Hypothalamus (tissue), 51 donors: Measurements from ENCODE around the gene LHFPL3.

Source experiments
- DNase-seq, 51 donors: peaks; one replicate each; lab custom pipeline; 2025; lab: John Stamatoyannopoulos, UW

The LHFPL3 gene

DNA sequence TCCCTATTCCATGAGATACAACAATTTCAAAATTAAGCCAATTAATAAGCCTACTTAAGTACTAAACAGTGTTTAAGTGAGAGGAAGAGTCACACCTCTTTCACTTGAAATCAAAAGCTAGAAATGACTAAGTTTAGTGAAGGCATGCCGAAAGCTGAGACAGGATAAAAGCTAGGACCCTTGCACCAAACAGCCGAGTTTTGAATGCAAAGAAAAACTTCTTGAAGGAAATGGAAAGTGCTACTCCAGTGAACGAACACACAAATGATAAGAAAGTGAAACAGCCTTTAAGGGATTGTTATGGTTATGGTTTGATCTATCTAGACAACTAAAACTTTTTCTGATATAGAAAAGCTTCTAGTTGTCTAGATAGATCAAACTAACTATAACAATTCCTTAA is 550.2 kb downstream of the LHFPL3 start:
- no peak for DNase-seq

DNA sequence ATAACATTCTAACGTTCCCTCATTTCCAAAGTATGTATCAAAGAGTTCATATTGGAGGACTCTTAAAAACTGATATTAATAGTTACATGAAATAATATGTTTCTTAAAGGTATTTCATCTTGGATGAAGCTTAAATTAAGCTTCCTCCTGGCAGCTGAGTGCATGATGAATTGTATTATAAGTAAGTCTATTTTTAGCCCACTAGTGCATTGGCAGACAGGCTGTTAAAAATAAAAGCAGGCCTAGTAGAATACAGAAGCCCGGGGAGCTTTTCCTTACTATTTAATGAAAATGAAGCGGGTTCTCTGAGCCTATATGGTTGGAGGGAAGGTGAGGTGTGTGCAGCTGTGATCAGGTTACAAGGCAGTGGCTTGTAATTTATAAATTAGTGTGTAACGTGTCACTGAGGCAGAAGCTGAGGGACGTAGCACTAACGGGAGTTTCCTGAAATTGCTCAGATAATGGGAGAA is 554.9 kb downstream of the LHFPL3 start:
- no peak for DNase-seq

DNA sequence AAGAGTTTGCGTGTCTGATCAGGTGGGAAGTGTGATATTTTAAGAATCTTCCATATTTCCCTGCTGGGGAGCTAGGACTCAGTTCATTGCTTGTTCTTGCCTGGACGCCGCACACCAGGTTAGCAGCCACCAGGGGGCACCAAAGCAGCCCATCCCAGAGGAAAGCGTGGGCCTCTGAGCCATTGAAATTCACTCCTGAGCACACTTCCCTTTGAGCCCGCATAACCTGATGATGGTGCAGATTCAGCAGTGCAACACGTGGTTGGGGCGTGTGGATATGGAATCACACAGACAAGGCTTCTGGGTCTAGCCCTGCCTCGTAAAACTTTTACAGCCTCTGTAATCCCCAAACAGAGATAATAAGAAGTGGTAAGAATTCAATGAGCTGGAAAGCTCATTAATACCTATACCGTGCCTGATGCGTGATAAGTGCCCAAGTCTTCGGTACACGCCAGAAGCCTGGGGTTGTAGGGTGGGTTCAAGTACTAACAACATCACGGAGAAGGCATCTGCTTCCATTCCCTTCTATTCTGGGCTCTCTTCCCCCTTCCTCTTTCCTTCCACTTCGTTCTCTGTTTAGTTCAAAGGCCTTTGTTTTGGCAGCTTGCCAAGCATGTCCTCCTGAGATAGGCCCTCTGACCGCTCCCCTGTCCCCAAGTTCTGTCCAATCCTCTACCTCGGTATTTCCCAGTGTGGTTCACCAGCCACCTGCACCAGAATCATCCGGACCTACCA is 555.5 kb downstream of the LHFPL3 start:
- DNase-seq = peak; percentile 11 to 87 (median 66)

- no peak for DNase-seq
Observed at GRCh38 chr7:104886651-104887050, 558.2 kb downstream of the LHFPL3 start.

DNA sequence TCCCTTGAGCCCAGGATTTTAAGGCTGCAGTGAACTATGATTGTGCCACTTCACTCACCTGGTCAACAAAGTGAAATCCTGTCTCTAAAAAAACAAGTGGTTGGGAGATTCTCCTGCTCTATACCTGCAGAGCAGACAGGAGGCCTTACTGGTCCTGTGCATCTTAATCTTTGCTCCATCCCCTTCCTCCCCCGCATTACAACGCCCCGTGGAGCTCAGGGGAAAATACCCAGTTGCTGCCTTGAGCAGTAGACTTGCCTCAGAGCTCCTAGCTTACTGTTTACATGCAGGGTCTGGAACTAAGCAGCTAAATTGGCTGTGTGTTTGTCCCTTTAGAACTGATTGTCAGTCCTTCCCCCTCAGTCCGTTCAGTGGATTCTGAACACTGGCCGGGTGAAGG is 561.8 kb downstream of the LHFPL3 start:
- DNase-seq = no peak

- no peak for DNase-seq
Observed at GRCh38 chr7:104891949-104892348, 563.5 kb downstream of the LHFPL3 start.

DNA sequence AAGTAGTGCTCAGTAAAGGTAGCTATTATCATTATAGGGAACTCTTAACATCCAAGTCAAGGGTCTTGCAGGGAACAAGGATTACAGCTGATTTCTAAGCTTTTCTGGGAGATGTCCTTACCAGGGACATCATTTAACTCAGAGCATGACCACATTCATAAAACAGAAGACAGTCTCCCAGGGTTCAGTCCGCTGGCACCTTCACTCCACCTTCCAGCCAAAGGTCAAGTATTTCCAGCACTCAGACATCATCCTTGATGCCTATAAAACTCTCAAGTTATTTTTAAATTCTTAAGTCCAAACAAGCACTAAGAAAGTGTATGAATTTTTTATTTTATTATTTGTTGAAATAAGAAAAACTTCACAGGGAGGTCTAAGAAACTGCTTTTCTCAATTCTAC is 565.9 kb downstream of the LHFPL3 start:
- DNase-seq = no peak

- no peak for DNase-seq
Observed at GRCh38 chr7:104894726-104895521, 566.5 kb downstream of the LHFPL3 start.

DNA sequence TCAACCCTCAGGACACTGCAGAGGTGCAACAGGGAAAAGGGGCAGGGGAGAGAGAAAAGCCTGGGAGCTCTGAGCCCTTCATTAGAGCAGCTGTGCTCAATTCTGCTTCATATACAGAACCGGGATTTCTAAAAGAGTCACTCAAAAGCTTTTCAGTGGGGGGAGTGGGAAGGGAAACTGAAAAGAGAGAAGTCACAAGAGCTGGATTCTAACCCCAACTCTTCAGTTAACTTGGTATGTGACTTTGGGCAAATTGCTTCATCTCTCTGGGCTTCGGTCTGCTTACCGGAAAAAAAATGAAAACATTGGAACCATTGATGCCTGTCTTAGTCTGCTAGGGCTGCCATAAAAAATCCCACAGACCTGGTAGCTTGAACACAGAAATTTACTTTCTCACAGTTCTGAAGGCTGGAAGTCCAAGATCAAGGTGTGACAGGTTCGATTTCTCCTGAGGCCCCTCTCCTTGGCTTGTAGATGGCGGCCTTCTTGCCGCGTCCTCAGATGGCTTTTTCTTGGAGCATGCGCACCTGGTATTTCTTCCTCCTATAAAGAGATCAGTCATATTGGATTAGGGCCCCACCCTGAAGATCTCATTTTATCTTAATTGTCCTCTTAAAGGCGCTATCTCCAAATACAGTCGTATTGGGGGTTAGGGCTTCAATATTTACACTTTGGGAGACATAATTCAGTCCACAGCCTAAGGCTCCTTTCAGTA is 567.3 kb downstream of the LHFPL3 start:
- no peak for DNase-seq

- no peak for DNase-seq
Observed at GRCh38 chr7:104898434-104898833, 570.0 kb downstream of the LHFPL3 start.

DNA sequence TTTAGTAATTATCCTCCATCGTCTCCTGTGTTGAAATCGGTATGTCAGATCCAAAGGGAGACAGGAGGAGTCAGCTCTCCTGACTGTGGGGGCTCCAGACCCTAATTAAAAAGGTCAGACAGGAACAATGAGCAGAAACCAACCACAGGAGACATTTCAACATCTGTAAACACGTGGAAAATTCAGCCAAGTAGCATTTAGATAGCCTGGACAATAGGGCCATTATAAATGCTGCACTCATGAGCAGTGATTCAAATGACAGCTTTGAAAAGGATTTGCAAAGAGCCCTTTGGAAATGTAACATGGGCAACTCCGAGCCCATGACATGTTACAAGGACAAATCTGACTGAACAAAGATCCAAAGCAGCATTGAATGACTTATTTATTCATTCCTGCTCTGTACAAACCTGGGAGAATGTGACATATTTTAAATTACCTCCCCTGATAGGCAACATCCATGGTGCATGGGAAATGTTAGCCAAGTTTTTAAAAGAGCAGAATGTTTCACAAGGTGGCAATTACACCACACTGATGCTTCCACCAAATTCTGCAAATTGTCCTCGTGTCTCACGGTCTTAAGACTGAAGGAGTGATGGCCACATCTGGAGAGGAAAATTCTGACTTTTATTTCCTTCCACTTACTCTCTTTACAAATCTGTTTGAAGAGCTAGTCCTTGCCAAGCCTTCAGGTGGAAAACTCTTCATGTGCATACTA is 572.3 kb downstream of the LHFPL3 start:
- DNase-seq = peak in 8 of 51 donors; percentile 4 to 63 (median 8)

DNA sequence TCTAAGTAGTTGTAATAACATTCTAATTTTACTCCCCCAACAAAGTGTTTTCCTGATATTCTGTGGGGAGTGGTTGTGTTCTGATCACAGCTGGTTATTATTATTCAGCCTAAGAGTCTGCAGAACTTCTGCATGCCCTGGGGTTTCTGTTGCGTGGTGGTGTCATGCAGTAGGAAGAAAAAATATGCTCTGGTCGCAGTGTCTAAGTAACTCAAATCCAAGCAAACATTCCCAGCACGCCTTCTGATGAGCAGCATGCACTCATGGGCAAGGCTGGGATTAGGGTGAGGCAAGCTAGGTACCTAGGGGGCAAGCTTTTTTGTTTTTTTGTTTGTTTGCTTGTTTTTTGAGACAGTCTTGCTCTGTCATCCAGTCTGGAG is 572.8 kb downstream of the LHFPL3 start:
- peak in 1 of 51 donors; percentile 45 for DNase-seq

GRCh38 chr7:104902183-104902582 is 573.8 kb downstream of the LHFPL3 start:
- no peak for DNase-seq

- DNase-seq = no peak
Observed at GRCh38 chr7:104903044-104903443, 574.6 kb downstream of the LHFPL3 start.

DNA sequence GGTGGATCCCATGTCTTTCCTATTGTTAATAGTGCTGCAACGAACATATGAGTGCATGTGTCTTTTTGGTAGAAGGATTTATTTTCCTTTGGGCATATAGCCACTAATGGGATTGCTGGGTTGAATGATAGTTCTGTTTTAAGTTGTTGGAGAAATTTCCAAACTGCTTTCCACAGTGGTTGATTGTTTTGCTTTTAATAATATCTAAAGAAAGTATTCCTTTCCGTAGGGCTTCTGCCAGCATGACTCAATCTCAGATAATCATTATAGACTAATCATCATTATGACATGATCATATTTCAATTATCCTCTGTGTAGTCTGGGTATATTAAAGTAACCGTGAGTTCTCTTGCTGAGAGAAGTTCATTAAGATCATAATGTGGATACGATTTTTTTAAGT is 575.4 kb downstream of the LHFPL3 start:
- DNase-seq = no peak

DNA sequence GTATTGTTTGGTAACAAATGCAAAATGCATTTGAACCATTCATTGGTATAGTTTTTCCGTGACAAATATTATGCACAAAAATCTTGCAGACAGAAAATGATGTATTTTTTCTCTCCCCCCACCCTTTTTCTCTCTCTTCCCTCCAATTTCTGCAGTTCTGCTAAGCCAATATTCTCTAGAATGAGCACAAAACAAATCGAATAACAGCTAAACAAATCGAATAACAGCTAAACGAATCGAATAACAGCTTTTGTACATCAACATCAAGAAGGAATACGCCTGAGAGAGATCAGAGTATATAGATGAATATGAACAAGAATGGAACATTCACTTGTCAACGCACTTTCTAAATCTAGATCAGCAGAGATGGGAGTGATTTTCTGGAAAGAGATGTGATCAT is 577.6 kb downstream of the LHFPL3 start:
- no peak for DNase-seq

GRCh38 chr7:104906556-104906955 is 578.2 kb downstream of the LHFPL3 start:
- DNase-seq = no peak

- DNase-seq = no peak
Observed at GRCh38 chr7:104908636-104909035, 580.2 kb downstream of the LHFPL3 start.

GRCh38 chr7:104909096-104909495 is 580.7 kb downstream of the LHFPL3 start:
- no peak for DNase-seq

- no peak for DNase-seq
Observed at GRCh38 chr7:104914421-104914820, 586.0 kb downstream of the LHFPL3 start.

GRCh38 chr7:104921596-104921995 is 593.2 kb downstream of the LHFPL3 start:
- no peak for DNase-seq
